Kidney capillary endothelial cell (primary cell): ENCODE results near the gene ZNF503.

Experiments used
- DNase-seq: peaks from one replicate; pipeline ENCODE4 v3.0.0-alpha.2; 2018; ENCODE audit warnings: low spot score

The ZNF503 gene, protein sequence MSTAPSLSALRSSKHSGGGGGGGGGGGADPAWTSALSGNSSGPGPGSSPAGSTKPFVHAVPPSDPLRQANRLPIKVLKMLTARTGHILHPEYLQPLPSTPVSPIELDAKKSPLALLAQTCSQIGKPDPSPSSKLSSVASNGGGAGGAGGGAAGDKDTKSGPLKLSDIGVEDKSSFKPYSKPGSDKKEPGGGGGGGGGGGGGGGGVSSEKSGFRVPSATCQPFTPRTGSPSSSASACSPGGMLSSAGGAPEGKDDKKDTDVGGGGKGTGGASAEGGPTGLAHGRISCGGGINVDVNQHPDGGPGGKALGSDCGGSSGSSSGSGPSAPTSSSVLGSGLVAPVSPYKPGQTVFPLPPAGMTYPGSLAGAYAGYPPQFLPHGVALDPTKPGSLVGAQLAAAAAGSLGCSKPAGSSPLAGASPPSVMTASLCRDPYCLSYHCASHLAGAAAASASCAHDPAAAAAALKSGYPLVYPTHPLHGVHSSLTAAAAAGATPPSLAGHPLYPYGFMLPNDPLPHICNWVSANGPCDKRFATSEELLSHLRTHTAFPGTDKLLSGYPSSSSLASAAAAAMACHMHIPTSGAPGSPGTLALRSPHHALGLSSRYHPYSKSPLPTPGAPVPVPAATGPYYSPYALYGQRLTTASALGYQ

GRCh38 chr10:75401569-75402485, at the start of gene ZNF503:
Gene ZNF503, minus strand, starts transcription at chr10:75401764. Its CDS starts 345 bp downstream, at chr10:75401419.
- DNase-seq = peak; percentile 92

GRCh38 chr10:75450644-75451640, 49.4 kb upstream of the ZNF503 start:
- DNase-seq = no peak

DNA sequence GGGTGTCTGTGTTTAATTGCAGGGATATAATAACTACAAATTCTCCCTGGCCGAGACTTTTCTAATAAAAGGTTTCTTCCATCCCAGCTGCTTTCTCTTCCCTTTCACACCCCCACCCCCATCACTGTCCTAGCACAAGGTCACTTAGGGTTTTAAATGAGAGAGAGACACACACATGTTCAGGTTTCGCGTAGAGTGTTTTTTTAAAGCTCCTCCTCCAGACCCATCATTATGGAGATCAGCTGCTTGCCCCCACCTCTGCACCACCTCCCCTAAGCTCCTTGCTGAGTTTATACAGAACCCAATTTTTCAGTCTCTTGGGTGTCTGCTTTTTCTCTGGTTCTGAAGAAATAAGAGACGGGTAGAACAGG, 48.5 kb upstream of the ZNF503 start:
- DNase-seq = no peak

DNA sequence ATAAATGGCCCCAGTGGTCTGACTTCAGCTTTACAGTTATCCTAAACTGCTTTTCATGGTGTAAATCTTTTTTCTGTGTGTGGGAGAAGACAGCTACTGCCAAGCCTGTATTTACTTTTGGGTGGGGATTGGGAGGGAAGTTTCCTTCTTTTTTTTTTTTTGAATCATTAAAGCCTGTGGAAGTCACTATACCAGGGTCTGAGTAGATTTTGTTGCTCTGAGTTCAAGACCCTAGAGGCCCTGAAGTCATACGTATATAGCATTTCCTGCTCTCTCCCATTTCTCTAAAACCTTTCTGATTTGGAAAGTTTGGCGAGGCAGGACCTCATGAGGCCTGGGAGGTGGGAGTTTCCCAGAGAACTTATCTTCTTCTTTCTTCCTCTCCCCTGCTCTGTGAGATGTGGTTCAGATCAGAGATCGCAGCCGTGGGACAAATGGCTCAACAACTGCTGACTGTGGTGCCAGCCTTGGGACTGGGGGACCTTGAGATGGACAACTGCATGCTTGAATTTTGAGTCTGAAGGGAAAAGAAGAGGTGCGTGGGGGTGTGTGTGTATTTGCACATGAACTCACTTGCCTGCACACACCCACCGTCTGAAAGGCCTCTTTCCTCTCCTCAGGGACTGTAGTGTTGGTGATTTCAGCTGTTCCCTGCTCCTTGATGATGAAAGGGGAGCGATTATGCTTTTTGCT, 48.0 kb upstream of the ZNF503 start:
- no peak for DNase-seq

DNA sequence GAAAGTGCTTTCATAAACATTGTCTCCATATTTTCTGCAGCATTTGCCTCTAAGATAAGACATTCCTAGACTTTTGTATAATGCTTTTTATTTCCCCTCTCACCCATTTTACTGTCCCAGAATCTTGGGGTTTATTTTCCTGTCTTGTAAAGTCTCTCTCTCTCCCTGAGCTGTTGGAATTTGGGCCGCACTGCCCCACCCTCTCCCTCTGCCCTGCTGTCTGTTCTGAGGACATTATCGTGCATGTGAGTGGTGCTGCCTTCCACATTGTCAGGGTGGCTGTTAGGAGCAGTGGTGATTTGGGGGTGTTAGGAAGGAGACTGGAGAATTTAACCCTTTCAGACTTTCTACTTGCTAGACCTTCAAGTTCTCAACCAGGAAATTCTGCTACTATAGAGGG, 46.6 kb upstream of the ZNF503 start:
- no peak for DNase-seq

GRCh38 chr10:75446508-75446907, 44.9 kb upstream of the ZNF503 start:
- DNase-seq = no peak

- DNase-seq = no peak
Measured at GRCh38 chr10:75444781-75445386, 43.3 kb upstream of the ZNF503 start.

DNA sequence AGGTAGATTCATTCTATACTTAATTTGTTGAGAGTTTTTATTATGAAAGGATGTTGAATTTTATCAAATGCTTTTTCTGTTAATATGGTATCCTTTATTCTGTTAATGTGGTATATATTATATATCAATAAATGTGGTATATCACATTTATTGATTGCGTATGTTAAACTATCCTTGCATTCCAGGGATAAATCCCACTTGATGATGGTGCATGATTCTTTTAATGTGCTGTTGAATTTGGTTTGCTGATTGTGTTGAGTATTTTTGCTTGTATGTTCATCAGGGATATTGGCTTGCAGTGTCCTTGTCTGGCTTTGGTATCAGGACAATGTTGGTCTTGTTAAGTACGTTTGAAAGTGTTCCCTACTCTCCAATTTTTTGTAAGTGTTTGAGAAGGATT, 41.8 kb upstream of the ZNF503 start:
- no peak for DNase-seq

GRCh38 chr10:75441682-75442081, 40.1 kb upstream of the ZNF503 start:
- no peak for DNase-seq

GRCh38 chr10:75441196-75441595, 39.6 kb upstream of the ZNF503 start:
- no peak for DNase-seq

GRCh38 chr10:75440271-75440793, 38.8 kb upstream of the ZNF503 start:
- DNase-seq = no peak

GRCh38 chr10:75439811-75440210, 38.2 kb upstream of the ZNF503 start:
- no peak for DNase-seq

DNA sequence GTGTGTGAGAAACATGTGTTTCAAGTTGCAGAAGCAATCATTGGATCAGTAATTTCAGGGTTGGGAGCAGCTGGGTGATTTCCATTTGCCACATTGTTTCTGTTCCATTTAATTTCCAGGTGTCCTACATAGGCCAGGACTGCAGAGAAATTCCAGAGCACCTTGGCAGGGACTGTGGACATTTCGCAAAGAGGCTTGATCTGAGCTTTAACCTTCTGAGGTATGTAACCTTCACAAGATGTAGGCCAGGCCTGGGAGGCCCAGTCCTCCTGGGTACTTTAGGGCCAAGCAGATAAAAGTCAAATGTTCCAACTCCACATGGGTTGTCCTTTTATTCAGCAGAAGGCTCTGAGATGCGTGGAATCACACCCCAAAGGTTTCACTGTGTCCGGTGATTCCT, 36.7 kb upstream of the ZNF503 start:
- DNase-seq = no peak

DNA sequence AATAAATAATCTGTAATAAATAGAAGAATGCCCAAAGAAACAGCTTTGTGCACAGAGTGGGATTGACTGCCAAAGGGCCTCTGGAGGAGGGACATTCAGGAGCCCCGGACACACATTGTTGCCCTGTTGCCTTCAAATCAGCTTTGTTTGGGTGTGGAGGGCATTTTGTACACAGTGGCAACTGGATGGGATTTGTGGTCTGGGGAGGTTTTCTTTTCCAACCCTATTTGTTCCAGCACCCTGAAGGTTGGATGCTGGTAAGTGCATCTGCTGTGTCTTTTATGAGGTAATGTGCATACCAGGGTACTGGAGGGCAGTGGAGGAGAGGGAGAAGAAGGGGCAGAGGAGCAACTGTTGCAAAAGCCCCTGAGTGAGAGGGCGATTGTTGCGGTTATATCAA, 36.1 kb upstream of the ZNF503 start:
- no peak for DNase-seq

DNA sequence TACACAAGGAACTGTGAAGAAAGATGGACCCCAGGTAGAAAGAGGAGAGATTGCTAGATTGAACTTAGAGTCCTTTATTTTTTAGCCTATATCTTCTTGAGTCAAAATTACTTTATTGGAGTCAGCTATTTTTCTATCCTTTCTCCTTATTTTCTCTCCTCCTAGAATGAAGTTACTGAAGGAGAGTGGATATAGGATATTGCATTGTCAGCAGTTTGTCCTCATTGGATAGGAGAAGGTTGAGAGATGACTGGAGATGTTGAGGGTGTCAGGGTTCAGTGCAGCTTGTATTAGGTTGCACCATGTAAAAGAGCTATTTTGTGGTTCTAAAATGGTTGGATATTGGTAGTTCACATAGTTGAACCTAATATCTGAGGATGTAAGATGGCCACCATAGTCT, 35.3 kb upstream of the ZNF503 start:
- DNase-seq = no peak

- DNase-seq = no peak
Measured at GRCh38 chr10:75435291-75435690, 33.7 kb upstream of the ZNF503 start.

DNA sequence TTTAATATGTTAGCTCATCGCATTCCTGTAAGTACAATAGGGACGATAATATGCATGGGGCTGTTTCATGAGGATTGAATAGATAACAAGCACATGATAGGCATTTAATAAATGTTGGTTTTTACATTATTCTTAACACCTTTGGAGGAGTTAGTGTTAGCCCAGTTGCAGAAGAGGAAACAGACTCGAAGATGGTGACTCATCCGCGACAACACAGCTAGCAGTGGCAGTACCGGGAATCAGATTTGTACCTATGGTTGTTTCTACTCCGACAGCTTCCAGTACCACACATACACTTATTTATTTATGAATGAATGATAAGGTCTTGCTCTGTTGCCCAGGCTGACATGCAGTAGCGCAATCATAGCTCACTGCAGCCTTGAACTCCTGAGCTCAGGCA, 32.7 kb upstream of the ZNF503 start:
- DNase-seq = no peak

GRCh38 chr10:75433216-75433615, 31.7 kb upstream of the ZNF503 start:
- DNase-seq = no peak

DNA sequence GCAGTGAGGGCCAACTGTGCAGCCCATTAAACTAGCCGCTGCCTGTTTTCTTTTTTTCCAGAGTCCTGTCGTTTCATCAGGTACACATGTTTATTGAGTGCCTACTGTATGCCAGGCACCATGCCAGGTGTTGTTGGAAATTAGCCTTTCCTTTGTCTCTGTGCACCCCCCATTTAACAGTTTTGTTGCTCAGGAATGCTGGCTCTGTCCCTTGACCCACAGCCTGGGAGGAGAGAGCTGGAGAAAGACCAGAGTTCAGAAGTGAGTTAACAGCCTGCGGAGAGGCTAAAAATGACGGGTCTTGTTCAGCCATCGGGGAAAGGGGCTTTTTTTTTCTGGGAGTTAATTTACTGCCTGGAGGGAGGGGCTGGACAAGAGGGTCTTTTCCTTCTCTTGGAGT, 31.2 kb upstream of the ZNF503 start:
- no peak for DNase-seq

GRCh38 chr10:75432176-75432575, 30.6 kb upstream of the ZNF503 start:
- DNase-seq = no peak
